Keratinocyte (primary cell): Measurements from ENCODE around the gene CHD2. TPM values are rescaled to one million over a fixed set of nuclear protein-coding genes. Genes with fewer than 3 reads are reported as not detected.

Experiments
- DNase-seq: peaks from one replicate; pipeline ENCODE4 v3.0.0-alpha.2; 2011; ENCODE audit warnings: low read depth, missing footprints, low spot score
- FAIRE-seq: peaks from 2 replicates; lab custom pipeline; 2011; peaks lifted over from hg19 to GRCh38; lab: Jason Lieb, UNC
- H2AFZ ChIP-seq: 2 replicates; pipeline ENCODE4 v1.6.0; 2012; ENCODE audit warnings: low read length, control low read depth, inconsistent platforms; ENCODE audit not compliant: control insufficient read depth
- H3K27ac ChIP-seq: 2 replicates; pipeline ENCODE4 v1.5.1; 2011; ENCODE audit warnings: low read length; ENCODE audit not compliant: control insufficient read depth, insufficient read depth
- H3K27me3 ChIP-seq: 3 replicates; pipeline ENCODE4 v1.6.0; 2011; ENCODE audit warnings: low read length; ENCODE audit not compliant: control insufficient read depth, insufficient read depth; ENCODE audit errors: extremely low read depth
- H3K36me3 ChIP-seq, 2 experiments: 2 replicates in 1 of 2; 3 replicates in 1 of 2; pipeline ENCODE4 v1.5.1; 2011; ENCODE audit warnings: low read length in 2 of 2, mild to moderate bottlenecking in 1 of 2; ENCODE audit not compliant: control insufficient read depth in 2 of 2, insufficient read depth in 2 of 2; ENCODE audit errors: extremely low read depth in 1 of 2
- H3K4me1 ChIP-seq: 3 replicates; pipeline ENCODE4 v1.5.1; 2011; ENCODE audit warnings: low read length; ENCODE audit not compliant: control insufficient read depth, insufficient read depth; ENCODE audit errors: extremely low read depth
- H3K4me2 ChIP-seq: 3 replicates; pipeline ENCODE4 v1.6.0; 2011; ENCODE audit warnings: low read depth, low read length; ENCODE audit not compliant: control insufficient read depth, insufficient read depth; ENCODE audit errors: extremely low read depth
- H3K4me3 ChIP-seq, 3 experiments: fragments of 200-600 bp in 1 of 3; sonication (generic) in 1 of 3; 2 replicates in 2 of 3; 3 replicates in 1 of 3; pipeline ENCODE4 v1.5.1; 2011 to 2016; ENCODE audit warnings: low read length in 3 of 3, mild to moderate bottlenecking in 3 of 3, control low read depth in 2 of 3, inconsistent platforms in 1 of 3, low read depth in 1 of 3, mixed read lengths in 1 of 3, mixed run types in 1 of 3, moderate library complexity in 1 of 3; ENCODE audit not compliant: control insufficient read depth in 2 of 3, insufficient read depth in 2 of 3; ENCODE audit errors: extremely low read depth in 1 of 3
- H3K79me2 ChIP-seq: 2 replicates; pipeline ENCODE4 v1.6.0; 2012; ENCODE audit warnings: low read length; ENCODE audit not compliant: control insufficient read depth, insufficient read depth
- H3K9ac ChIP-seq: 3 replicates; pipeline ENCODE4 v1.6.0; 2011; ENCODE audit warnings: low read length; ENCODE audit not compliant: control insufficient read depth, insufficient read depth; ENCODE audit errors: extremely low read depth
- H3K9me1 ChIP-seq: 3 replicates; pipeline ENCODE4 v1.6.0; 2011; ENCODE audit warnings: low read length; ENCODE audit not compliant: control insufficient read depth, insufficient read depth; ENCODE audit errors: extremely low read depth
- H3K9me3 ChIP-seq: 2 replicates; pipeline ENCODE4 v1.5.1; 2012; ENCODE audit warnings: low read depth, low read length; ENCODE audit not compliant: control insufficient read depth
- H4K20me1 ChIP-seq: 3 replicates; pipeline ENCODE4 v1.6.0; 2011; ENCODE audit warnings: low read length; ENCODE audit not compliant: control insufficient read depth, insufficient read depth; ENCODE audit errors: extremely low read depth
- EZH2 ChIP-seq: IDR thresholded peaks from one replicate; pipeline ENCODE4 v1.6.1; 2012; ENCODE audit warnings: inconsistent platforms, mild to moderate bottlenecking, low read length, moderate library complexity
- dilution Hi-C: fragments of 300-500 bp; cut with MboI; formaldehyde crosslinking; loops from one replicate; pipeline ENCODE4 v1.7.0; 2020; ENCODE audit warnings: low sequenced_read_pairs; ENCODE audit not compliant: extremely low pct_ligation_motif_present
- polyA plus RNA-seq, 5 experiments: library from polyadenylated mRNA; depleted of rRNA in 3 of 5; stranded (reverse) in 3 of 5; stranded (forward) in 1 of 5; unstranded in 1 of 5; fragments of >200 nt; gene quantifications; 1 replicate in 1 of 5; 2 replicates in 3 of 5; 3 replicates in 1 of 5; pipeline versions ENCODE4 v1.2.1 to v1.2.3, GENCODE V29; 2011 to 2012; ENCODE audit warnings: missing spikeins in 2 of 5, low read depth in 1 of 5, low replicate concordance in 1 of 5
- TF ChIP-seq, protein P1 (sequence below), 3 experiments: IDR thresholded peaks in 1 of 3; conservative IDR thresholded peaks in 1 of 3; optimal IDR thresholded peaks in 1 of 3; 2 replicates in 2 of 3; 3 replicates in 1 of 3; pipeline versions ENCODE3 to v1.5.1; 2011; ENCODE audit warnings: low read length in 3 of 3, mild to moderate bottlenecking in 3 of 3, moderate library complexity in 2 of 3, control low read depth in 1 of 3, inconsistent platforms in 1 of 3; ENCODE audit not compliant: insufficient read depth in 2 of 3; ENCODE audit errors: extremely low read depth in 1 of 3

Gene CHD2
- polyA plus RNA-seq, 1 donor (not counting 4 experiments of a cell fraction or from before 2014, with no cell fraction given), result 62.0 TPM

DNA sequence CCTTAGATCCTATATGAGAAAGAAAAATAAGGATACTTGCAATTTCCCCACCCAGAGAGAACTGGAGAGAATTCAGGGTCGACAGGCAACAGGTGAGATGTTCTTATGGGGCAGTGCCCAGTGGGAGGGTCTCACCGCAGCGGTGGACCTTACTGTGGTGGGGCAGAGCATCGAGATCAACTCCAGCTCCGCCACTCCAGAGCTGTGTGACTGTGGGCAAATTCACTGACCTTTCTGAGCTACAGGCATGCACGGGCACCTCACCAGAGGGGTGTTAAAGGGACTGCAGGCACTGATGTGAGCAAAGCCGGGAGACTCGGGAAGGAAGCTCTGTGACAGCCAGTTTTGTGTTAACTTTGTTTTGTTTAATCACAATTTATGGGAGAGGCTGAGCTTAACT, 158.0 kb downstream of the CHD2 start:
- Histone ChIP-seq H3K36me3 (no peaks in the 10 kb centered on the region), H3K79me2 (no peaks in the 10 kb centered on the region), H3K9ac (no peak overlapping the region), H3K27ac (no peak overlapping the region), H4K20me1 (no peaks in the 10 kb centered on the region), H3K27me3 (no peaks in the 10 kb centered on the region), H3K4me2 (no peak overlapping the region), H2AFZ (no peak overlapping the region), H3K9me3 (no peaks in the 10 kb centered on the region), H3K9me1 (no peaks in the 10 kb centered on the region), H3K4me3 (no peak overlapping the region), H3K4me1 (peaks cover 12% of the 10 kb centered on the region)
- DNase-seq (no peak), FAIRE-seq (no peak)
- TF ChIP-seq, protein P1, sequence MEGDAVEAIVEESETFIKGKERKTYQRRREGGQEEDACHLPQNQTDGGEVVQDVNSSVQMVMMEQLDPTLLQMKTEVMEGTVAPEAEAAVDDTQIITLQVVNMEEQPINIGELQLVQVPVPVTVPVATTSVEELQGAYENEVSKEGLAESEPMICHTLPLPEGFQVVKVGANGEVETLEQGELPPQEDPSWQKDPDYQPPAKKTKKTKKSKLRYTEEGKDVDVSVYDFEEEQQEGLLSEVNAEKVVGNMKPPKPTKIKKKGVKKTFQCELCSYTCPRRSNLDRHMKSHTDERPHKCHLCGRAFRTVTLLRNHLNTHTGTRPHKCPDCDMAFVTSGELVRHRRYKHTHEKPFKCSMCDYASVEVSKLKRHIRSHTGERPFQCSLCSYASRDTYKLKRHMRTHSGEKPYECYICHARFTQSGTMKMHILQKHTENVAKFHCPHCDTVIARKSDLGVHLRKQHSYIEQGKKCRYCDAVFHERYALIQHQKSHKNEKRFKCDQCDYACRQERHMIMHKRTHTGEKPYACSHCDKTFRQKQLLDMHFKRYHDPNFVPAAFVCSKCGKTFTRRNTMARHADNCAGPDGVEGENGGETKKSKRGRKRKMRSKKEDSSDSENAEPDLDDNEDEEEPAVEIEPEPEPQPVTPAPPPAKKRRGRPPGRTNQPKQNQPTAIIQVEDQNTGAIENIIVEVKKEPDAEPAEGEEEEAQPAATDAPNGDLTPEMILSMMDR (optimal IDR thresholded peaks at IDR 0.05 in 1 of 3, IDR thresholded peaks at IDR 0.05 in 1 of 3, conservative IDR thresholded peaks at IDR 0.05 in 1 of 3; ENCODE audit: extremely low read depth in 1 of 3, insufficient read depth in 2 of 3, low read length in 3 of 3), result no peak
- TF ChIP-seq EZH2, result no peak
- dilution Hi-C loops, result no loop called here

DNA sequence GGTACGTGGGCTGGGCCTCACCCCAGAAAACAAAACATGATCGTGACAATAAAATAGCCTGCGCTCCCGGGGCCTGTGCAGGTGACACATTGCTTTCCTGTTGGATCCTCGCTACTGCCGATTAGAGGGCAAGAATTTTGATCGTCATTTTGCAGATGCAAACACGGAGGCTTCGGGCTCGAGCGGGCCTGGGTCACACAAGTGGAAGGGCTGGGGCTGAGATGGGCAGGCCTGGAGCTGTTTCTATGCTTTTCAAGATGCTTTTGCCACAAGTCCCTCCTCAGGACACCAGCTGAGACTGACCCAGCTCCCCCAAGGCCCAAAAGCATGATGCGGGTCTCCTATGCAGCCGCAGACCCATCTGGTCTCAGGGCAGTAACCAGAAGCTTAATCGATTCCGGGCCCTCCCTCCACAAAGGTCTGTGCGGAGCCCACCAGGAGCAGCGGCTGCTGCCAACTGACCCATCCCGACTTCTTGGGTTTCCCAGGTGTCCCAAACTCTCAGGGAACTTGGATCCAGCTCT, 158.8 kb downstream of the CHD2 start:
- no peak overlapping the region for H2AFZ ChIP-seq
- no peak overlapping the region for H3K4me2 ChIP-seq
- dilution Hi-C loops, result no loop called here
- peaks cover 20% of the 10 kb centered on the region for H3K4me1 ChIP-seq
- no peak overlapping the region for H3K4me3 ChIP-seq
- DNase-seq (no peak), FAIRE-seq (no peak)
- H3K9me1 ChIP-seq, result no peaks in the 10 kb centered on the region
- H3K27me3 ChIP-seq, result peaks cover 3% of the 10 kb centered on the region
- H3K9me3 ChIP-seq, result no peaks in the 10 kb centered on the region
- no peaks in the 10 kb centered on the region for H3K36me3 ChIP-seq
- H3K27ac ChIP-seq, result no peak overlapping the region
- TF ChIP-seq EZH2, result no peak
- TF ChIP-seq, protein P1 (optimal IDR thresholded peaks at IDR 0.05 in 1 of 3, IDR thresholded peaks at IDR 0.05 in 1 of 3, conservative IDR thresholded peaks at IDR 0.05 in 1 of 3; ENCODE audit: extremely low read depth in 1 of 3, insufficient read depth in 2 of 3, low read length in 3 of 3), result no peak
- no peak overlapping the region for H3K9ac ChIP-seq
- no peaks in the 10 kb centered on the region for H3K79me2 ChIP-seq
- H4K20me1 ChIP-seq, result no peaks in the 10 kb centered on the region
